Ishikawa (cell line): Measurements from ENCODE around the gene NFKB1.

Experiments
- CEBPB ChIP-seq: IDR thresholded peaks from 2 replicates; pipeline ENCODE4 v1.6.1; 2012
- EGR1 ChIP-seq: IDR thresholded peaks from 2 replicates; pipeline ENCODE4 v1.6.1; 2012
- EP300 ChIP-seq: IDR thresholded peaks from 2 replicates; pipeline ENCODE4 v1.6.1; 2012; ENCODE audit warnings: borderline replicate concordance
- FOXM1 ChIP-seq: IDR thresholded peaks from 2 replicates; pipeline ENCODE4 v1.6.1; 2012; ENCODE audit warnings: low read depth, borderline replicate concordance
- NFIC ChIP-seq: IDR thresholded peaks from 2 replicates; pipeline ENCODE4 v1.6.1; 2012
- RAD21 ChIP-seq: IDR thresholded peaks from 2 replicates; pipeline ENCODE4 v1.6.1; 2012; ENCODE audit warnings: low read depth
- REST ChIP-seq: IDR thresholded peaks from 2 replicates; pipeline ENCODE4 v1.6.1; 2012; ENCODE audit warnings: low read depth, mild to moderate bottlenecking
- TAF1 ChIP-seq: IDR thresholded peaks from 2 replicates; pipeline ENCODE4 v1.6.1; 2012; ENCODE audit warnings: low read depth, mild to moderate bottlenecking
- TEAD4 ChIP-seq: IDR thresholded peaks from 2 replicates; pipeline ENCODE4 v1.6.1; 2012
- USF1 ChIP-seq: IDR thresholded peaks from 2 replicates; pipeline ENCODE4 v1.6.1; 2012
- ZBTB7A ChIP-seq: IDR thresholded peaks from 2 replicates; pipeline ENCODE4 v1.6.1; 2012; ENCODE audit warnings: low read depth

GRCh38 chr4:102493794-102494193 lies 7.4 kb upstream of the NFKB1 start:
- TF ChIP-seq RAD21 = no peak
- no peak for TF ChIP-seq TAF1
- TF ChIP-seq REST = no peak
- TF ChIP-seq USF1 = no peak
- TF ChIP-seq FOXM1 = no peak
- no peak for TF ChIP-seq TEAD4
- no peak for TF ChIP-seq CEBPB
- TF ChIP-seq EGR1 = no peak
- peak; percentile 49; the same call in 1 of the 2 replicates for TF ChIP-seq NFIC
- TF ChIP-seq EP300 = no peak
- no peak for TF ChIP-seq ZBTB7A
